HG03039 (cell line): Measurements from ENCODE around the gene PFKP.
"Not testable (repeated sequence)": the region's sequence is repeated elsewhere in the genome, so short reads cannot be mapped to it uniquely, and the experiment has no call there.

Experiments used
- ATAC-seq: cut with Tn5 transposase; IDR thresholded peaks from one replicate; pipeline ENCODE4 v1.9.1; 2021; ENCODE audit warnings: mild to moderate bottlenecking, moderate library complexity; ENCODE audit not compliant: unreplicated experiment

Gene PFKP

DNA sequence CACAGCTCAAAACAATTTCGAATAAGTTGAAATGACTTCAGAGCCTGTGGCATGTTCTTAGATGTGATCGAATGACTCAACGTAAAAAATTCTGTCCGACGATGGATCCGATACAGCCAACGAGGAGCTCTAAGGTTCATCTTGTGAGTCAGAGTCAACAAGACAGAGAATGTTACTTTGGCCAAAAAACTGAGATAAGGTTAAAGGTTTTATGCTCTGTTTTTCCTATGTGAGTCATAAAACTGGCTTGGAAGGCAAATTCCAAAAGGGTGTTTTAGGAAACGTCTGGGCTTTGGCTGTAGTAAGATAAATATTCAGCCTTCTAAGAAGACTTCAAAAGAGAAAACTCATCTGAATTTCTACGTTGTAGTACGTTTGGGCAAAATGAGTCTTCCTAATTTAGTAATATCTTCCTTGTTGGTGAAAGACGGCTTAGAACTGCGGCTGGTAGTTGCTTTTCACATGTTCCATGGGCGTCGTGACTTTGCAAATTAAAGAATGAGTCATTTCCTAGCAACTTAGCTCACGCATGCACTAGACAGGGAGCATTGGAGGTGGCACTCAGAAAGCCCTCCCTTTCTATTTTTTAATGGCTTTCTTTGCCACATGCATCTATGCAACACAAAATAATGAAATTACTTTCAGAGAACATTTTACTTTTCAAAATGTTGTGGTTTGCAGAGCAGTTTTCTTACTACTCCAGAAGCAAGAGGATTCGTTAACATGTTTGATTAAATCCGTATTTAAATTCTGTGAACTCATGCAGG is 28.2 kb downstream of the PFKP start:
- ATAC-seq = no peak

DNA sequence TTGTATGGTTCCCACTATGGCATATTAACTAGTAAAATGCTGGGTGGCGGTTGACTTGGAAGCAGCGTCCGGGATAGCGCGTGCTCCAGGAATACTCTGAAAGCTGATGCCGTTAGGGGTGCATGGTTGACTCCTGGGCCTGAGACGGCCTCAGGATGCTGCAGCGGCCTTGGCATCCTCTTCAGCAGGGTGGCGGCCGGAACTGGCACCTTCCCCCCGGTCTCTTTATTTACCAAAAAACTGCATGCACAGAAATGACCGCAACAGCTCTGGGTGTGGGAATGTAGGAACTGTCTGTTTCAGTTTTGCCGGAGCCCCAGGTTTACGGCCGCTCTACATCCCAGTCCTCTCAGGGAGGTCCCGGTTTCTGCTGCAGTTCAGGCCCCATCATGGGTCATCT is 28.8 kb downstream of the PFKP start:
- no peak for ATAC-seq

DNA sequence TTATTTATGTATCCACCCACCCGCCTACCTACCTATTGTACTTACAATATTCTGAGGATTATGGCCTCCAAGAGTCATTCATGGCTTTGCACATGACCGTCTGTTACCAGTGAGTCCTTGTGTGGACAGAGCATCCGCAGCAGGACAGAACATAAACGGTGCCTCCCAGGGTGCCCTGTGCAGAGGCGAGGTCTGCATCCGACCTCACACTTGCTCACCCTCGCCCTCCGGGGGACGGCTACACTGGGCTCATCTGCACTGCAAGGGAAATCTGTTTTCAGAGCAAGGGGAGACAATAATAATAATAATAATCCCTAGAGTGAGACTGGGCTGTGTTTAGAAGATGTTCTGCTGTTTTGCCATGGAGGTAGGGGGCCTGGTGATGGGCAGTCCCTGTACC is 29.8 kb downstream of the PFKP start:
- no peak for ATAC-seq

DNA sequence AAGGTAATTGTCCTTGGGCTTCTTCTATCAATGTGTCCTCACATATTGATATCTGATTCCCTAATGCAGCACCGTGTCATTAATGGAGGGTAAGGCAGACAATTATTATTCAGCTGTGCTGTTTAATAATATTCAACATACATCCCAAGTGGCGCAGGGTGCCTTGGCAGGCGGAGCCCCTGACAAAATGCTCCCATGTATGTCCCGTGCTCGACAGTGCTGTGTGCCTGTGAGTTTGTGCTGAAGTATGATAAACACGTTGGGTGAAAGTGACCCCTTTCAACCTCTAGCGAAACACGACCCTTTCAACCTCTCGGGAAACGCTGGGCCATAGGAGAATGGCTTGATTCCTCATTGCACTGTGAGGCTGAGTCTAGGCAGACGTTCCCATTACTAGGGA is 31.3 kb downstream of the PFKP start:
- ATAC-seq = no peak

DNA sequence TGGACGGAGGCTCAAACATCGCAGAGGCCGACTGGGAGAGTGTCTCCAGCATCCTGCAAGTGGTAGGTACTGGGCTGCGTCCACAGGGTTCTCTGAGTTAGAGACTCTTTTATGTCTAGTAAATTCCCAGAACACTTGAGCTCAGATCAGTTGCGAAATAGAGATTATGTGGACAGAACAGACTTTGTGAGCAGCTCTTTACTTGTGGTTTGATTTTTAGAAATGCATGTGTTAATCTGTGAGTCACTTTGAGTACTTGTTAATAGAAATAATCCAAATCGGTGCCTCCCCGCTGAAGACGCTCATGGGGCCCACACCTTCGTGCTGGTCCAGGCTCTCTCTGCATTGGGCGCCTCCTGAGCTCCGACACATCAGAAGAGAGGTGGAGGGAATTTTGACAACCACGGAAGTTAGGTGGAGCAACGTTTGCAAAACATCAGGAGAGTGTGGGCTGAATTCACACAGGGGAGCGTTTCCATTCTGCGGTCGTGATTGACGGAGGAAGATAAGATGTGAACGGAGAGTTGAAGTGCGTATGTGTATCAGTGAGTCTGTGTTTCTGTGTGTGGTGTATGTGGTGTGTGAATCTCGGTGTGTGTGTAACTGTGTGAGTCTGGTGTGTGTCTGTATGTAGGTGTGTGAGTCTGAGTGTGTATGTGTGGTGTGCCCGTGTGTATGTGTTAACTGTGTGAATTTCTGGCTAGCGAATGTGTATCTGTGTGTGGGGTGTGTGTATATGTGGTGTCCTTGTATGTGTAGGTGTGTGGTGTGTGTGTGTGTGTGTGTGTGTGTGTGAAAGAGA is 32.1 kb downstream of the PFKP start:
- no peak for ATAC-seq

DNA sequence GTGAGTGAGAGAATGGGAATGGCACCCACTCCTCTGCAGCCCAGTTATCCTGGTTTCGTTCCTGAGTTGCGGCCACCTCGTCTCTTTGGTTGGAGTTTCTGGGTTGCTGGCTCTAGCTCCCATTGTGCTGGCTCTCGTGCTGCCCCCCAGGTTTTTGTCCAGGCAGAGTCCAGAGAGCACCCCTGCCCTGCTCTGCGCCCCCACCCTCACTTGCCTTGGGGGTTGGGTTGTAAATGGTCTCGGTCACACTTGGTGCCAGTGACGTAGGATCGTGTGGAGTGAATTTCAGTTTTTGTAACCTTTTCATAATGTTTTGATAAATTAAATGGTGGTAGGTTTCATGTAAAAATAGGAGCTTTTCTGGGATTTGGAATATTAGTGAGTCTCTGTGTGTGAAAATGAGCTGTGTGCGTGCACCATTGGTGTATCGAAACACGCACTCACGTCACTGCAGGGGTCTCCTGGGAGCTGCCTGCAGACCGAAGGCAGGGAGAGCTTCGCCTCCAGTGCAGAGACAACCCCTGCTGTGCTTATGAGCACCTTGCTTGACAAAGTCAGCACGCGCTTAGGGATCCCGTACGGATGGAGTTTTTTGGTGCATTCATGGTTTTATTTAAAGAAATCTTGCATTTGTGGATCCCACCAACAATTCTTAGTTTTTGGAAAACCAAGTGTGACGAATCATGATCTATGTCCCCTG is 32.9 kb downstream of the PFKP start:
- ATAC-seq = no peak

DNA sequence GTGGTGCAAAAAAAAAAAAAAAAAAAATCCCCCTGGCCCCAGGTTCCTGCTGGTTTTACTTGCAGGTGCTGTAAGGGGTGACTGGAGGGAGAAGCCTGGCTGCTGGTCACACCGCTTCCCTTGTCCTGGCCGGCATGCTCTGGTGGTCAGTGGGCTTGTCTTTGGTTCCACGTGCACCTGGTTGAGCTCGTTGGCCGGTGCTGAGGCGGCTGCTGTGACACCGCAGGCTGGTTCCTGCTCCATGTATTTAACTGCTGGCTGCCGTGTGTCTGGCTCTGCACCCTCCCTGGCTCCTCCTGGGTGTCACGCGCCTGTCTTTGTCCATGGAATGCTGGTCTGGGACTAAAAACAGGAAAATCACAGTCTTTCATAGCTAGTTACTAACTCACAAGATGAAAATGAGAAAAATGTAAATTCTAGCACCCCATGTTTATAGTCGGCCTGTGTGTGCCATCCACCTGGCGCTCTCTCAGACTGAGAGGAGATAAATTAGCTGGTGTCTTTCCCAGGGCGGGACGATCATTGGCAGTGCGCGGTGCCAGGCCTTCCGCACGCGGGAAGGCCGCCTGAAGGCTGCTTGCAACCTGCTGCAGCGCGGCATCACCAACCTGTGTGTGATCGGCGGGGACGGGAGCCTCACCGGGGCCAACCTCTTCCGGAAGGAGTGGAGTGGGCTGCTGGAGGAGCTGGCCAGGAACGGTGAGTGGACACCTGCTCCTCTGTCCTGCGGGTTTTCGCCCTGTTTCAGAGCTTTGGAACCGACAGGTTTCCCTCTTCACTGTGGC is 33.7 kb downstream of the PFKP start:
- no peak for ATAC-seq

DNA sequence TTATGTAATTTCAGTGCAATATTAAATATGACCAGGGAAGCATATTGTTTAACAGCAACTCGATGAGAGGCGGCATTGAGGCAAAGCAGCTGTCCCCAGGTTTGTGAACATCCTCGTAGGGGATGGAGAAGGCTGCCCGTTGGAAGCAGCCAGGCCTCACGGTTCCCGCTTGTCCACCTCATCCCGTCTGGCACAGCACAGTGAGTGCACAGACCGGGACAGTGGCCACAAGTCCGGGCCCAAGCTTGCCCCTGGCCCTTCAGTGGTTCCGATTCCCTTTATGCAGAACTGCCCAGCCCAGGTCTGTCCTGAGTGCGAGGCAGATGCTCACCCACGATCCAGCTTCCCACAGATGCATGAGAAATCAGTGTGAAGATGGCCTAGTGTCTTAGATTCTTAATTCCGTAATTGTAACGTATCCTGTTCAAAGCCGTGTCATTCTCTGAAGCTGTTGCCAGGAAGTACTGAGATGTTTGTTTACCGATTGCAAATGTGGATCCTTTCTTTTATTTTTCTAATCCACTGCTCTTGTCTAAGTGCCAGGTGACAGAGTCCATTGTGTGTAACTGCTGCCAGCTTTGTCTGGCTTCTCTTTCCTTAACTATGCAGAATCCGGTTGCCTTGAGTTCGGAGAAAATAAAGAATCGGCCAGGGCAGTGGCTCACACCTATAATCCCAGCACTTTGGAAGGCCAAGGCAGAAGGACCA is 35.5 kb downstream of the PFKP start:
- ATAC-seq = no peak

DNA sequence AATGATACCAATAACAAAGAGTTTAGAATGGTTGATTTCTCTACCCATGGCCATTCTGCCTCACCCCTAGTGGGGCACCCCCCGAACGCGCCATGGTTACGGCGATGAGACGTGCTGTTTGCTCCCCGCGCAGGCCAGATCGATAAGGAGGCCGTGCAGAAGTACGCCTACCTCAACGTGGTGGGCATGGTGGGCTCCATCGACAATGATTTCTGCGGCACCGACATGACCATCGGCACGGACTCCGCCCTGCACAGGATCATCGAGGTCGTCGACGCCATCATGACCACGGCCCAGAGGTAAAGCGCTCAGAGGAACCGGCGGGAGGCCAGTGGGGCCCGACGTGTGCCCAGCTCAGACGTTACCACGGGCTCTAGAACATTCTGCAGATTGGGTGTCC is 36.3 kb downstream of the PFKP start:
- ATAC-seq = no peak

DNA sequence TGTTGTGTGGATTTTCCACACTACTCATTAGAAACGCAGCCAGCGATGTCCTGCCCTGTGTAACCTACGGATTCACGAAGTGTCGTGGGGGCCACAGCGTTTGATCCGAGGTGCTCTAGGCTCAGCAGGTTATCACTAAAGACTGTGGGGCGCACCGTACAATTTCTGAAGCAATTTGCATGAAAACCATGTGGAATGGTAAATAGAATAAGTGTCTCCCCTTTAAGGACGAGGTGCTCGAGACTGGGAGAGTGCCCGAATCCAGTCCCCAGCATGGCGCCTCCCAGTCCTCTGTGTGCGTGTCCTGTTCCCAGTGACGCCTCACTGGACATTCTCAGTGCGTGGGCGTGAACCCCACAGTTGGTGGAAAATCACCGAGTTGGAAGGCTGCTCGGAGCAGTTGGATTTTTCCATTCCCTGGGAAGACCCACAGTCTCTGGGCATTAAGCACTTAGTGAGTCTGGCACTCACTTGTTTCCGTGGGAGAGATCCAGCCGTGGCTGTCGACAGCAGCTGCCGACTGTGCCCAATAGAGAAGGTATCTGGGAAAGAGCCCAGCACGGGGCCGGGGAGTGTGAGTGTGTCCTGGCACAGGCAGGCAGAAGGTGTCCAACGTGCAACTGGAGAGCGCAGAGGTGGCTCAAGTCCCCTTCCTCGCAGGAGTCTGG is 37.0 kb downstream of the PFKP start:
- no peak for ATAC-seq

DNA sequence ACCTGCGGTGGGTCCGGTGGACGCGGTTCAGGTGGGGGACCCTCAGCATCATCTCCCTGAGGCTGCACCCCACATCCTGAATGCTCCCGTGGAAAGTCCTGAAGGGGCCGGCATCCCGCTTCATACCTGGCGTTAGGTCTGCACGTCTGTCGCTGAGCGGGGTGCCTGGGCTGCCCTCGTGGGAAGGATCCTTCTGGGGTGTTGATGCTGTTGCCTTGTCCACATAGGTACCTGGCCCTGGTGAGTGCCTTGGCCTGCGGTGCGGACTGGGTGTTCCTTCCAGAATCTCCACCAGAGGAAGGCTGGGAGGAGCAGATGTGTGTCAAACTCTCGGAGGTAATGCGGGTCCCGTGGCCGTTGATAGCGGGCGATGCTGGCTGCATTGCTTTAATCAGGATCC is 37.8 kb downstream of the PFKP start:
- ATAC-seq = no peak

DNA sequence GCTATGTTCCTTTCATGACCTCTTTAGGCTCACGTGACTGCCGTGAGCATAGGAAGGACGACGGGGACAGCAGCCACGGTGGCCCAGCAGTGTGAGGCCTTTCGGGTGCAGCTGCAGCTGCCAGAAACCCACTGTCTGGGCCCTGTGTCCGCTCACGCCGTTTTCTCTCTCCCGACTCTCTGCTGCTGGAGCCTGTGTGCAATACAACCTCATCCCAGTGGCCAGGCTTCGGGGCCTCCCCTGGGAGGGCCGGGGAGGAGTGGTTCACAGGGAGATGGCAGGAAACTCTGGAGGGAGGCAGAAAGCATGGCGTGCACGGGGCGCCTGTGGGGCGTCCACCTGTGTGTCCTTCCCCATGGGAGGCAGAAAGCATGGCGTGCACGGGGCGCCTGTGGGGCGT is 38.6 kb downstream of the PFKP start:
- no peak for ATAC-seq

DNA sequence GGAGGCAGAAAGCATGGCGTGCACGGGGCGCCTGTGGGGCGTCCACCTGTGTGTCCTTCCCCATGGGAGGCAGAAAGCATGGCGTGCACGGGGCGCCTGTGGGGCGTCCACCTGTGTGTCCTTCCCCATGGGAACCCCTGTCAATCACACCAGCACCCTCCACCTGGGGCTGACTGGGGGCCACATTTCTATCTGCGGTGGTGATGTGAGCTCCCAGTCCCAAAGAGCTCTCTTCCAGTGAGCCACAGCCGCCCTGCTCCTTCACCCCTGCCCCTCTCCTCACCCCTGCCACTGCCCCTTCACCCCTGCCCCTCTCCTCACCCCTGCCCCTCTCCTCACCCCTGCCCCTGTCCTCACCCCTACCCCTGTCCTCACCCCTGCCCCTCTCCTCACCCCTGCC is 39.0 kb downstream of the PFKP start:
- ATAC-seq = not testable (repeated sequence)

DNA sequence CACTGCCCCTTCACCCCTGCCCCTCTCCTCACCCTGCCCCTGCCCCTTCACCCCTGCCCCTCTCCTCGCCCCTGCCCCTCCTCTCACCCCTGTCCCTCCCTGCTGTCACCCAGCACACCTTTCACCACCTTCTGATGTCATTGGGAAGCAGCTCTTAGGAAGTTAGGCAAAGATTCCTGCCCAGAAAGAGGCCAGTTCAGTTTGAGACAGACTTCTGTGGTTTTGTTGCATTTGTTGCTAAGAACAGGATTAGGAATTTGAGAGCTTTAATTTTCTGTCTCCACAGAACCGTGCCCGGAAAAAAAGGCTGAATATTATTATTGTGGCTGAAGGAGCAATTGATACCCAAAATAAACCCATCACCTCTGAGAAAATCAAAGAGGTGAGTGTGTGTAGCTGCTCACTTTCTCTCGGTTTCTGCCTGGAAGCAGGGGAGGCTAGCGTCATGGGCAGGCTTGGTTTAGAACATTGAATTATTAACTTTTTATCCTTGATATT is 39.6 kb downstream of the PFKP start:
- ATAC-seq = no peak

DNA sequence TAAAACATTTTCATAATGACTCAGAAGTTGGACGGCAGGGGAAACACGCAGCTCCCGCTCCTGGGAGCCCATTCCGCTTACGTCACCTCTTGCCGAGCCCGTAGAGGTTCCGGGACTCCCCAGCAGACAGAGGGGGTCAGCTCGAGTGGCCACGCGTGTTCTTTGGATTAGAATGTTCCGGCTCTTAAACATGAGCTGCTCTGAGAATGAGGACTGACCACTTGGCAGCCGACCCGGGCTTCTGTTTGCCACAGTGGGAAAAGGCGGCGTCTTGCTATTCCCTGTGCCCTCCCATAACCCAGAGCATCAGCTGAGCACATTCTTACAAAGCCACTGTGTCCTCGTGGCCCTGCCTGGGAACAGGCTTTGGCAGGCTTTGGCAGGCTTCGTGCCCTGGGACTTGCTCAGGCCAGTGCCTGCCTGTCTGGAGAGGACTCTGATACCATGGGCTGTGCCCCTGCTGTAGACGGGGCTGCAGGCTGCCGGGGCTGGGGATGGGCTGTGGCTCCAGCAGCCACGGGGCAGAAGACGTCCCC is 40.1 kb downstream of the PFKP start:
- ATAC-seq = no peak

DNA sequence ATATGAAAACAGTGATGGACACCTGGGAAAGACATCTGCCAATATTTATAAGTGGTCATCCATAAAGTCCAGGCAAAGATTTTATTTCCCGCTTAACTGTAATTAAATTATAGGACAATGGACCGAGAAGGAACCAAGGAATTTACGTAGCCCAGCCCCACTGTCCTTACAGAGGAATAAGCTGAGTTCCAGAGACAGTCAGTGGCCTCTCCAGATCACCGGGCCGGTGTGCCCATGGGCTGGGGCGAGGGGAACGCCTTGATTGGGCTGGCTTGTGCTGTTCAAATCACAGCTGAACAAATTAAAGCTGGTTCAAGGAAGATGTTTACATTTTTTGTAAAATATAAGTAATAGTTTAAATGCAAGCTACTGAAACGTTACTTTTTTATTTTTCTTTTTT is 40.7 kb downstream of the PFKP start:
- ATAC-seq = no peak

DNA sequence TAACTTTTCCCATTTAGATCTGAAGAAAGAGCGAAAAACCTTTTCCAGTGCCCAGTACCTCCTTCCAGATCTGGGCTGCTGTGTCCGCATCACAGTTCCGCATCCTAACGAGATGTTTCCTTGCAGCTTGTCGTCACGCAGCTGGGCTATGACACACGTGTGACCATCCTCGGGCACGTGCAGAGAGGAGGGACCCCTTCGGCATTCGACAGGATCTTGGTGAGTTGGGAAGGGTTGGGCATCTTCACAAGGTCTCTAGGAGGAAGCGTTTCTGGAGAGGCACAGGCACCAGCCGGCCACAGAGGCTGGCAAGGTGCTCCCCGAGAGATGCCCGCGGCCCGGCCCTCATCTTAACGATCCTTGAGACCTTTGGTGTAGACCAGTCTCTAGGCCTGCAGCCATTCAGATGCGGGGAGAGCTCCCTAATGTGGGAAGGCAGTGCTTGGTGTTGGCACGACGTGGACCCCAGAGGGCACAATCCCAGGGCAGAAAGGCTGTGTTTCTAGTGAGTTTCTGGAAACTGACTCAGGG is 41.3 kb downstream of the PFKP start:
- no peak for ATAC-seq

DNA sequence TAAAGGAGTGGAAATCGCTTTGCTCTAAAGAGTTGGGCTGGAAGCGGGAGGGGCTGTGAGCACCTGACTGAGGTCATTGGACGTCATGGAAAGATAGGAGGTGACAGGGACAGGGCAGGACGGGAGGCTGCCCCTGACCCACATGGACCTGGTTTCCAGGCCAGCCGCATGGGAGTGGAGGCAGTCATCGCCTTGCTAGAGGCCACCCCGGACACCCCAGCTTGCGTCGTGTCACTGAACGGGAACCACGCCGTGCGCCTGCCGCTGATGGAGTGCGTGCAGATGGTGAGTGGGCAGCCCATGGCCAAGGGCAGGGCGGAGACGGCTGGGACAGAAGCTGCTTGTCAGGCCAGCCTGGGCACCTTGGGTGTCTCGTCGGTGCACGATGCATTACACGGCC is 41.8 kb downstream of the PFKP start:
- ATAC-seq = no peak

DNA sequence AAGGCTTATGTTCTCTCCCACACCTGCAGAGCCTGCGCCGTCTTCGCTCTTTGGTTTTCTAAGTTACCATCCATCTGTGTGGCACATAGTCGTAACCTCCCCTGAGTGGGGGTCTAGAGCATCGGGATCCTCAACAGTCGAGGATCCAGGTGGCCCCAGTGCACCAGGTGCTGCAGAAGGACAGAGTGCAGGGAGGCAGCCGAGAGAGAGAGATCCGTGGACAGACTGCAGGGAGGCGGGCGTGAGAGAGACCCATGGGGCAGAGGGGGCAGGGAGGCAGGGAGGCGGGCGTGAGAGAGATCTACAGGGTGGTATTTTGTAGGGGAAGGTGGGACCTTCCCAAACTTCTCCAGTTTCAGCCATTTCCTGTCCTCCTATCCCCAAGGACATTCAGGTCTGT is 42.3 kb downstream of the PFKP start:
- ATAC-seq = no peak
